GM19099 (cell line): Measurements from ENCODE around the gene HNRNPH2.

Experiments
- POLR2A ChIP-seq: IDR thresholded peaks from 3 replicates; pipeline ENCODE4 v1.6.1; 2011; ENCODE audit warnings: low read depth; ENCODE audit not compliant: insufficient read length; ENCODE audit errors: extremely low read depth

HNRNPH2 gene

DNA sequence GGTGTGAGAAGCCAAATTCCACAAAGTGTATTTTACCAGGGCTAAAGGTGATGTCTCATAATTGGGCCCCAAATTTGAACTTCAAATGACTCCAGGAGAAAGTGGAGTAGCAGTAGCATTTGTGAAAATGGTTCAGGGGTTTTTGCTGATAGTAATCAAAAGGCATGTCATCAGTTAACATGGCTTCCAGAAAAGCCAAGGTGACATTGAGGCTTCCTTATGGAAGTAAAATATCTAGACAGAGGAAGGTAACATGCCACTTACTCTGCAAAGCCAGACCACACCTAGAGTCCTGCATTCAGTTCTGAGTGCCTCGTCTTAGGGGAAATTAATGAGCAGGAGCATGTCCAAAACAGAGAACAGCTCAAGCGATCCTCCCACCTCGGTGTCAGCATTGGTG, 19.4 kb upstream of the HNRNPH2 start:
- TF ChIP-seq POLR2A = no peak

DNA sequence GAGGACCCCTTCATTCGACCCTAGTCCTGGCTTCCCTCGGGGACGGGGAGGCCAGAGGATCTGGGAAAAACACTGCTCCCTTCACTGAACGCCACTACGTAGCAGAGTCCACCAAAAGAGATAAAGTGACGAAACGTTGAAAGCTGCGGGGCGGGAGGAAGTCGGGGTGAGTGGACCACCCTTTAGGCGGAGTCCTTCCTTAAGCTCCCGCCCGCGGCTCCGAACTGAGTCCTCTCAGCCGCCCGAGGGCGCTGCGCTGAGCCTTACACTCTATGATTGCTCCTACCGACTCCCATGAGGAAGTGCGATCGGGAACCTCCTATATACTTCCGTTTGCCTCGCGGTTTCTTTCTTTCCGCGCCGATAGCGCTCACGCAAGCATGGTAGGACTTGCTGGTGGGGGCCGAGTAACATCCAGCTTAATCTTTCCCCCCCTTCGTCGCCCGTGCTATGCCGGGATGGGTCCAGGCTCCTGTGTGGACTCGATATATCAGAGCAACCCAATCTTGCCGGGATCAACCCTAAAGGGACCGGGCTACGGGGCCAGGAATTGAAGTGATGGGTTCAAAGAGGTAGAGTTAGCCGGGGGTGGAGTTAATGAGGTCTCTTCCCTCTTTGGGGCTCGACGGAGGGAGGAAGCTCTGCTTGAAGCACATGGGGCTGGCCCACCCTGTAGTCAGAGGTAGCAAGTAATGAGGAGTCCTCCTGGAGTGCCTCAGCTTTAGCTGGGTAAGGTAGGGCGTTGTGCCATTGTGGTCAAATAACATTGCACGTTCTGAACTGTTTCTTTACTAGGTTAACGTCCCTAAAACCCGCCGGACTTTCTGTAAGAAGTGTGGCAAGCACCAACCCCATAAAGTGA, 17.1 kb upstream of the HNRNPH2 start, which contains the start of gene RPL36A:
Gene RPL36A (plus strand): TSS at position 348 of the 862 bp plus-strand sequence. CDS start 33 bp downstream, at position 381.
- peak; percentile 94 for TF ChIP-seq POLR2A

DNA sequence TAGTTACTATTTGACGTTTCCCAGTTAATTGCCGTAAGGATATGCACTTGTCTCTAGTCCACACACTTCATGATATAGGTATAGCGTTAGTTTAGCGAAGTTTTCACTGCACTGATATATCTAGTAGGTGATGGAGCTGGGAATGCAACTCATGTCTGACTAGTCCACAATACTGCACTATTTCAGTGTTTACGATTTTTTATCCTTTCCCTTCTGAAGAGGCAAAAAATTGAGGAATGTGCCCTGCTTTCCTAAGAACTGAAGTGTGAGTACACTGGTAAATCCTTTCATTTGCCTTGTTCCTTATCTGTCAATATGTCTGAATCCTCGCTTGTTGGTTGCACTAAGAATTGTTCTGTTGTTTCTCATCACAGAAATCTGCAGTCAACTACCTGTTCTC, 16.2 kb upstream of the HNRNPH2 start:
- no peak for TF ChIP-seq POLR2A

DNA sequence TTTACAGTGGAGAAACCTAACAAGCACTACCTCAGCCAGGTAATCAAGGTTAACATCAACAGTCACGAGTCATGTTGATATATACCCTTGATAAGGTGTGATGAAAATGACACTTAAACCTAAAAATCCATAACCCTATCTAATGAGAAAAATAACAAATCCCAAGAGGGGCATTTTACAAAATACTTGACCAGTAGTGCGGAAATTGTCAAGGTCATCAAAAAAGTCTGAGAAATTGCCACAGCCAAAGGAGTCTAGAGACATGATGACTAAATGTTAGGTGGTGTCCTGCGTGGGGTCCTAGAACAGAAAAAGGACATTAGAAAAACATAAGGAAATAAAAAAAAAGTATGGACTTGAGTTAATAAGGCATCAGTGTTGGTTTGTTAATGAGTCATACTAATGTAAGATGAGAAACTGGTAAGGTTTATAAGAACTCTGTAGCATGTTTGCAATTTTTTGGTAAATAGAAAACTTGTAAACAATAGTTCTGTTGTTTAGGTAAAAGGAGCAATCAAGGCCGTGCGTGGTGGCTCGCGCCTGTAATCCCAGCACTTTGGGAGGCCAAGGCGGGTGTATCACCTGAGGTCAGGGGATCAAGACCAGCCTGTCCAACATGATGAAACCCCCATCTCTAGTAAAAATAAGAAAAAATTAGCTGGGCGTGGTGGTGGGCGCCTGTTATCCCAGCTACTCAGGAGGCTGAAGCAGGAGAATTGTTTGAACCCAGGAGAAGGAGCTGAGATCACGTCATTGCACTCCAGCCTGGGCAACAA, 14.3 kb upstream of the HNRNPH2 start:
- no peak for TF ChIP-seq POLR2A

DNA sequence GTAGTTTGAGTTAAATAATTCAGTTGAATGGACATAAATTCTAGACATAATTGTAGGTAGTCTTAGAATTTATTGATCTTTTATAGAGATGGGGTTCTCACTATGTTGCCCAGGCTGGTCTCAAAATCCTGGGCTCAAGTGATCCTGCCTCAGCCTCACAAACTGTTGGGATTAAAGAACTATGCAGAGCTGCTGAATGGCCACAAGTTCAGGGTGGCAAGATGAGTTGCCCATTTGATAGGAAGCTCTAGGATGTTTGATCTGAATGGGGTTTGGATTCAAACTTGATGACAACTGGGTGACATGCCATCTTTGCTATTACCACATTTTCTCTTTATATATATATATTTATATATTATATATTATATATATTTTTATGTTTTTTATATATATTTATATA, 13.7 kb upstream of the HNRNPH2 start:
- peak; percentile 21 for TF ChIP-seq POLR2A

DNA sequence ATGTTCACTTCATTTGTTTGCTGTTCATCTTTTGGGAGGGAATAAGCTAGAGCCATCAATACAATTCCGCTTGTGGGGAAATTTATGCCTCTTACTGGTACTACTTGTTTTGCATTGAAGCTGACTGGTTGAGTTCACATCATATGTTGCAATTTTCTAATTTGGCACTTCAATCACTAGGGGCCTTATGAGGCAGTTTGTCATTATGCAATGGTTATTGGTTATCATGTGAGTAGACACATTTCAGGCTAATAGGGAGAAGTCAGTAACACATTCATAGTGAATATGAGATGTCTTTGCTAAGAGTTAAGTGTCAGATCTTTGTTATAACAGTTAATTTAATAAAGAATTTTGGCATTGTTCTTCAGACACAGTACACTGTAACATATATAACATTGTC, 12.2 kb upstream of the HNRNPH2 start:
- no peak for TF ChIP-seq POLR2A

DNA sequence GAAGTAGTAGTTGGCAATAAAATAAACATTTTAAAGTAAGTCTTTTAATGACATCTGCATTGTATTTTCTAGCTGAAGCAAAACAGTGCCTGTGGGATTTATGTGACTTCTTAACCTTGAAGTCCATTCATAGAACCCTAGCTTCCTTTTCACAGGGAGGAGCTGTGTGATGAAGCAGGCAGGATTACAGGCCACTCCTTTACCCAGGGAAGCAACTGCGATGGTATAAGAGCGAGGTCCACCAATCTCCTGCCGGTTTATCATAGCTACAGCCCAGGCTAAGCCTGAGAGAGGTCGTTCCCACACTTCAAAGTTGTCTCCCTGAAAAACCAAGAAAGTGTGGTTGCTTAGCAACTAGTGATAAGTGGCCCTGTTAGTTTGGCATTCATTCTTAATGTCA, 10.2 kb upstream of the HNRNPH2 start:
- no peak for TF ChIP-seq POLR2A

DNA sequence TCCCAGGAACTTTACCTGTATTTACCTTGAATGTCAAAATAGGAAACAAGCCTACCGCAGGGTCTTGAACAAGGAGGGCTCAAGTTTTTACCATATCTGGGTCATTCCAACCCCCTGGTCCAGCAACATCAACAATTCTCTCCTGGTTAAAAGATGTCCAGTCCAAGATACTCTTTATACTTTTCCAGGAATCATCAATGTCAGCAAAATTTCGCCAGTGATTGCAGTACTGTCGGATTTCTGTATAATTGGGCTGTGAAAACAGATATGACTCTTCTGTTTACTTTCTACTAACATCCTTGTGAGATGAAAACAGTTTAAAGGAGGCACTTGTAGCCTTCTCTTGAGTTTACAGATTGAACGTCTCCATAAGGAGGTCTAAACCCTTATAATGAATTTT, 9.3 kb upstream of the HNRNPH2 start:
- TF ChIP-seq POLR2A = no peak

DNA sequence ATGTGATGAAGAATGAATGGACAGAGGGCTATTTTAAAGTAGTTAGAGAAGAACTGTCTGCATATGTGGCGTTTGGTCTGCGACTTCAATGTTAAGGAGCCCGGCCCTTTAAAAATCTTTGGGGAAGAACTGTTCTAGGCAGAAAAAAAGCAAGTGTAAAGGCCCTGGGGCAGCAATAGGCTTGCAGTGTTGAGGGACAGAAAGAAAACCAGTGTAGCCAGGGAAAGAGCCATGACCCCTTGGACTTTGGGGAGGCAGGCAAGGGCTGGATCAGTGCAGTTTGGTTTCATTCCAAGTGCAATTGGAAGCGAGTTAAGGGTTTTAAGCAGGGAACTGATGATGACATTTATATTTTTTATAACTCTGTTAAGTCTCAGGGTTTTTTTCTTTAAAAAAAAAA, 8.2 kb upstream of the HNRNPH2 start:
- TF ChIP-seq POLR2A = no peak

DNA sequence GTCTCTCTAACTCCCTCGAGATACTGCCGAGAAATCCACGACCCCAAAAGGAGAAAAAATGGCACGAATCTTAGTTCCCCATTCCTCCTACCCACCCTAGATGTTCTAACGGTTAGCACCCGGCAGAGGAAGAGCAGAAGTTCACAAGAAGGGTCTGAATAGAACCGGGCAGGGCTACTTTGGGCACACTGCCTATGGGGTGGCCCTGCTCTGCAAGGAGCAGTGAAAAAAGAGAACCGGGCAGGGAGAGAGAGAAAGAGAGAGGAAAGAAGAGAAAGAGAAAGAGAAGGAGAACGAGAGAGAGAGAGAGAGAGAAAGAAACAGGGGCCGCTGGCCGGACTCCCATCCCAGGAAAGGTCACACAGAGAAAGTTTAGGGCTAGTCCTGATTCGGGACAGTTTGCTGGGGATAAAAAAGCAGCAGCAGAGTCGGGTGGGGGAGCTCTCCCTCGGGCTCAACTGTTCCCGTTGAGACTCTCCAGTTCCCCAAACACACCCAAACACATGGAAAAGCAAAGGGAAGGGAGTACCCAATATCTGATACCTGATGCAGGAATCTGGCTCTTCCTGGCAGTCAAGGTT, 765 bp upstream of the HNRNPH2 start:
- TF ChIP-seq POLR2A = no peak

DNA sequence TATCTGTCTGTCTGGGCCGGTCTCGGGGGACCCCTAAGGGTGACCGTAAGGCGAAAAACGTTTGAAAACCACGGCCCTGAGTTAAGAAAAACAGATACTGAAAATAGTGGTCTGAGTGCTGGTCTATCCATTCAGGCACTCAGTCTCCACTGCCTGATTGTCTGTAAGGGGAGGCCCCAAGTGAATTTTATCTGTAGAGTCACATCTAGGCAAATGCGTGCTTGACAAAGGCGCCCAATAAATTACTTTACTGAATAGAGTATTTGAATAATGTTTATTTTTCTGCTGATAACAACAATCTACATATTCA, 465 bp downstream of the HNRNPH2 start:
- TF ChIP-seq POLR2A = no peak

DNA sequence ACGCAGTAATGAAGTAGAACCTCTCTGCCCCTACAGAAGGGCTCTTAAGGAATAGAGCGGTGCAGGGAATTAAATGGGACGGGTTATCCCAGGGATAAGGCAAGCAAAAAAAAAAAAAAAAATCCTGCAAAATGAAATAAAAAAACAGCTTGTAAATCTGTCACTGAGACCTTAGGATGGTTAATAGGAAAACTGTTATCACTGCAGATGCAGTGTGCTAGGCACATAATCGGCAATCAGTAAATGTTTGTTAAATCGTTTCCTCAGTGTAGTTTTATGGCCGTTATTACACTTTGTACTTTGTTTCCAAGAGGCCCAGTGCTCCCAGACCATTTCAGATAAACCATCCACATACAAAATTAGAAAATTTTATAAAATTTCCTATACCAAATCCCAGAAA, 1.0 kb downstream of the HNRNPH2 start:
- no peak for TF ChIP-seq POLR2A

DNA sequence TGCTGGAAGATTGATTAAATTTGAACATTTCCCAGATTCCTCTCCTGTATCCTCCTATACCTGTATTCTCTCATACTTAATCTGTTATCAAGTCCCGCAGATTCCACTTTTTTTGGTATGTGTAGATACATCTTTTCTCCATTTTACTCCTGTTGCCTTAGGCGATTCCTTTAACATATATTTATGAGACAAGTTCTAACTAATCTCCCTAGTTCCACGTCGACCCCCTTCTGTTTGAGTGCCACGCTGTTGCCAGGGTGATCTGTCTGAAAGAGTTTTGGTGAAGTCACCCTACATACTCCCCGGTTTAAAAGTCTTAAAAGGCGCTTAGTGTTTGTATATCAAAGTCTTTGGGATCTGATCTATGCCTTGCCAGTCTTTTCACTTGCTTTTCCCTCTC, 2.4 kb downstream of the HNRNPH2 start:
- TF ChIP-seq POLR2A = no peak

DNA sequence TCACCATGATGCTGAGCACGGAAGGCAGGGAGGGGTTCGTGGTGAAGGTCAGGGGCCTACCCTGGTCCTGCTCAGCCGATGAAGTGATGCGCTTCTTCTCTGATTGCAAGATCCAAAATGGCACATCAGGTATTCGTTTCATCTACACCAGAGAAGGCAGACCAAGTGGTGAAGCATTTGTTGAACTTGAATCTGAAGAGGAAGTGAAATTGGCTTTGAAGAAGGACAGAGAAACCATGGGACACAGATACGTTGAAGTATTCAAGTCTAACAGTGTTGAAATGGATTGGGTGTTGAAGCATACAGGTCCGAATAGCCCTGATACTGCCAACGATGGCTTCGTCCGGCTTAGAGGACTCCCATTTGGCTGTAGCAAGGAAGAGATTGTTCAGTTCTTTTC, 4.0 kb downstream of the HNRNPH2 start:
- TF ChIP-seq POLR2A = no peak

DNA sequence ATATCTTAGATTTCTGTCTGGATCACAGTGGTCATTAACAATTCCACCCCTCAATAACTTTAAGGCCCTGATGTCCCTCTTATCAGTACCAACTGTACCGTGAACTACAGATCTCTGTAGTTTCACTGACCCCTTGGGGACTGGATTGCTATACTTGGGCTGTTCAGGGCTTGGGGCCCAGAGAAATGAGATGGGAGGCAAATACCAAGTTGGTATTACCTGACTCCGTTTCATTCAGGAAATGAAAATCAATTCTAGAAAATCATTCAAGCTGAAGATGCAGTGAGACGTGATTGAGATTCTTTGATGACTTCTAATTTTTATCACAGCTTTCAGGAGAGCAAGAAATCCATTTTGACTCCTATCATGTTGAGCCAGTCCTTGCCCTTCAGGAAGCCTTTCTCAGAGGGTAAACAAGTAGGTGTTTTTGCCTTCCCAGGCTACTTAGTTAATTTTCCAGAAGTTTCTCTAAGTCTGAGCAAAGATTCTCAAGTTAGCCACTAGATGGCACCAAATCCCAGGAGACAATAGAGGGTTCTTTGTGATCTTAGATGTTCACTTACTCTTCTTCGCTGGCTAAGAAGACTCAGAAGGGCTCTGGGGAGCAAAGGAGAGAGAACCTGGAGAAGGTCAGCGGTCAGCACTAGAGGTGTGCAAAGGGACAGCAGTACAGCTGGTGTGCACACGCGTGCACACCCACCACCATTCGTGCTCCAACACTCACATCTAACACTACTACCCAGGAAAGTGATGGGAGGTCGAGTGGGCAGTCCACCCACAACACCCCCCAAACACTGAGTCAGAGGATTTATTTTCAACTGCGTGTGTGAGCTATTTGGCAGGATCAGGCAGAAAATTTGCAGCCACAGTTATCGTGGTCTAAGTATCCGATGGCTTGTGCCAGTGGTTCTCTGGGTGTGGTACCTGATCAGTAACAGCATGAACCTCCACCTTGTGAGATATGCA, 7.4 kb downstream of the HNRNPH2 start:
- no peak for TF ChIP-seq POLR2A
